ENCODE measurements around the gene TEX11.
"Not testable (repeated sequence)": the region's sequence is repeated elsewhere in the genome, so short reads cannot be mapped to it uniquely, and the experiment has no call there.

TEX11 gene

GRCh38 chrX:70769659-70770227 lies 138.8 kb downstream of the TEX11 start:
- H3K27me3 ChIP-seq: peaks cover 50% of the 10 kb centered on the region
- H3K9ac ChIP-seq: no peak overlapping the region
- no peak overlapping the region for H3K4me3 ChIP-seq
- no peaks in the 10 kb centered on the region for H3K36me3 ChIP-seq
- TF ChIP-seq Cebpa-rat (IDR thresholded peaks at IDR 0.05): no peak
- no peaks in the 10 kb centered on the region for H3K4me1 ChIP-seq
- H3K27ac ChIP-seq: no peak overlapping the region
- H4K20me1 ChIP-seq: no peaks in the 10 kb centered on the region
- no peak overlapping the region for H3K4me2 ChIP-seq
- no peaks in the 10 kb centered on the region for H3K9me3 ChIP-seq

- Histone ChIP-seq H3K9me3 (no peaks in the 10 kb centered on the region), H3K4me1 (no peaks in the 10 kb centered on the region), H3K9ac (no peak overlapping the region), H3K27me3 (peaks cover 65% of the 10 kb centered on the region), H3K27ac (no peak overlapping the region), H4K20me1 (no peaks in the 10 kb centered on the region), H3K4me2 (no peak overlapping the region), H3K36me3 (no peaks in the 10 kb centered on the region), H3K4me3 (no peak overlapping the region)
- no peak for TF ChIP-seq Cebpa-rat (IDR thresholded peaks at IDR 0.05)
Observed at GRCh38 chrX:70762285-70762684, 146.2 kb downstream of the TEX11 start.

- Histone ChIP-seq H3K9ac (no peak overlapping the region), H3K27ac (no peak overlapping the region), H4K20me1 (no peaks in the 10 kb centered on the region), H3K4me2 (no peak overlapping the region), H3K9me3 (peaks cover 8% of the 10 kb centered on the region; the same call in 1 of the 2 replicates), H3K4me3 (no peak overlapping the region), H3K4me1 (no peaks in the 10 kb centered on the region), H3K36me3 (no peaks in the 10 kb centered on the region), H3K27me3 (peaks cover 50% of the 10 kb centered on the region)
- no peak for TF ChIP-seq Cebpa-rat (IDR thresholded peaks at IDR 0.05)
Observed at GRCh38 chrX:70755850-70756249, 152.7 kb downstream of the TEX11 start.

- Histone ChIP-seq H3K36me3 (no peaks in the 10 kb centered on the region), H3K4me3 (no peak overlapping the region), H3K9me3 (peaks cover 8% of the 10 kb centered on the region; the same call in 1 of the 2 replicates), H3K9ac (no peak overlapping the region), H3K4me2 (no peak overlapping the region), H3K4me1 (no peaks in the 10 kb centered on the region), H4K20me1 (no peaks in the 10 kb centered on the region), H3K27ac (no peak overlapping the region), H3K27me3 (peaks cover 50% of the 10 kb centered on the region)
- no peak for TF ChIP-seq Cebpa-rat (IDR thresholded peaks at IDR 0.05)
Observed at GRCh38 chrX:70754169-70754848, 154.2 kb downstream of the TEX11 start.

GRCh38 chrX:70733774-70734173 lies 174.7 kb downstream of the TEX11 start:
- H3K9ac ChIP-seq, H3K4me1 ChIP-seq: not testable (repeated sequence)
- H3K27me3 ChIP-seq: peaks cover 12% of the 10 kb centered on the region; the same call in 1 of the 2 replicates

GRCh38 chrX:70727961-70728360 lies 180.6 kb downstream of the TEX11 start:
- H3K9ac ChIP-seq, H3K4me1 ChIP-seq: not testable (repeated sequence)
- peaks cover 33% of the 10 kb centered on the region for H3K27me3 ChIP-seq

More at GRCh38 chrX:70733774-70734173, 174.7 kb downstream of the TEX11 start:
- H3K27ac ChIP-seq, H3K4me3 ChIP-seq, H3K4me2 ChIP-seq, H3K9me3 ChIP-seq, H3K36me3 ChIP-seq, H4K20me1 ChIP-seq: not testable (repeated sequence)

GRCh38 chrX:70720721-70721120 lies 187.8 kb downstream of the TEX11 start:
- peaks cover 52% of the 10 kb centered on the region for H3K27me3 ChIP-seq
- H3K4me3 ChIP-seq: no peak overlapping the region
- no peak for TF ChIP-seq Cebpa-rat (IDR thresholded peaks at IDR 0.05)
- H3K9ac ChIP-seq: no peak overlapping the region
- no peaks in the 10 kb centered on the region for H3K4me1 ChIP-seq
- H4K20me1 ChIP-seq: no peaks in the 10 kb centered on the region
- no peaks in the 10 kb centered on the region for H3K36me3 ChIP-seq
- H3K27ac ChIP-seq: no peak overlapping the region
- no peak overlapping the region for H3K4me2 ChIP-seq
- H3K9me3 ChIP-seq: peaks cover 4% of the 10 kb centered on the region; the same call in 1 of the 2 replicates

More at GRCh38 chrX:70727961-70728360, 180.6 kb downstream of the TEX11 start:
- H3K9me3 ChIP-seq, H3K36me3 ChIP-seq, H3K27ac ChIP-seq, H3K4me3 ChIP-seq, H3K4me2 ChIP-seq, H4K20me1 ChIP-seq: not testable (repeated sequence)

- not testable (repeated sequence) for H3K27me3 ChIP-seq, H3K4me3 ChIP-seq
Observed at GRCh38 chrX:70711336-70711735, 197.2 kb downstream of the TEX11 start.

GRCh38 chrX:70694339-70695122 lies 214.0 kb downstream of the TEX11 start:
- no peaks in the 10 kb centered on the region for H4K20me1 ChIP-seq
- no peaks in the 10 kb centered on the region for H3K36me3 ChIP-seq
- peaks cover 44% of the 10 kb centered on the region for H3K27me3 ChIP-seq
- peaks cover 4% of the 10 kb centered on the region; the same call in 1 of the 2 replicates for H3K9me3 ChIP-seq
- no peaks in the 10 kb centered on the region for H3K4me1 ChIP-seq
- H3K4me3 ChIP-seq: no peak overlapping the region
- no peak overlapping the region for H3K4me2 ChIP-seq
- TF ChIP-seq Cebpa-rat (IDR thresholded peaks at IDR 0.05): no peak
- H3K27ac ChIP-seq: no peak overlapping the region
- no peak overlapping the region for H3K9ac ChIP-seq

More at GRCh38 chrX:70711336-70711735, 197.2 kb downstream of the TEX11 start:
- not testable (repeated sequence) for H3K36me3 ChIP-seq, H3K9me3 ChIP-seq, H4K20me1 ChIP-seq, H3K4me1 ChIP-seq, H3K27ac ChIP-seq, H3K4me2 ChIP-seq, H3K9ac ChIP-seq

- not testable (repeated sequence) for H3K4me1 ChIP-seq, H3K36me3 ChIP-seq, H3K9ac ChIP-seq, H3K4me3 ChIP-seq, H3K9me3 ChIP-seq, H3K4me2 ChIP-seq, H4K20me1 ChIP-seq, H3K27ac ChIP-seq
- H3K27me3 ChIP-seq: peaks cover 34% of the 10 kb centered on the region; the same call in 1 of the 2 replicates
Observed at GRCh38 chrX:70679455-70679854, 229.1 kb downstream of the TEX11 start.
